ENCODE measurements around the gene SPRY1. TPM values are rescaled to one million over a fixed set of nuclear protein-coding genes. Genes with fewer than 3 reads are reported as not detected.

SPRY1 gene, protein sequence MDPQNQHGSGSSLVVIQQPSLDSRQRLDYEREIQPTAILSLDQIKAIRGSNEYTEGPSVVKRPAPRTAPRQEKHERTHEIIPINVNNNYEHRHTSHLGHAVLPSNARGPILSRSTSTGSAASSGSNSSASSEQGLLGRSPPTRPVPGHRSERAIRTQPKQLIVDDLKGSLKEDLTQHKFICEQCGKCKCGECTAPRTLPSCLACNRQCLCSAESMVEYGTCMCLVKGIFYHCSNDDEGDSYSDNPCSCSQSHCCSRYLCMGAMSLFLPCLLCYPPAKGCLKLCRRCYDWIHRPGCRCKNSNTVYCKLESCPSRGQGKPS
- polyA plus RNA-seq (2013, experiment 1 of 2), result 45.8 TPM
- 70.2 TPM for polyA plus RNA-seq (2013, experiment 2 of 2)

DNA sequence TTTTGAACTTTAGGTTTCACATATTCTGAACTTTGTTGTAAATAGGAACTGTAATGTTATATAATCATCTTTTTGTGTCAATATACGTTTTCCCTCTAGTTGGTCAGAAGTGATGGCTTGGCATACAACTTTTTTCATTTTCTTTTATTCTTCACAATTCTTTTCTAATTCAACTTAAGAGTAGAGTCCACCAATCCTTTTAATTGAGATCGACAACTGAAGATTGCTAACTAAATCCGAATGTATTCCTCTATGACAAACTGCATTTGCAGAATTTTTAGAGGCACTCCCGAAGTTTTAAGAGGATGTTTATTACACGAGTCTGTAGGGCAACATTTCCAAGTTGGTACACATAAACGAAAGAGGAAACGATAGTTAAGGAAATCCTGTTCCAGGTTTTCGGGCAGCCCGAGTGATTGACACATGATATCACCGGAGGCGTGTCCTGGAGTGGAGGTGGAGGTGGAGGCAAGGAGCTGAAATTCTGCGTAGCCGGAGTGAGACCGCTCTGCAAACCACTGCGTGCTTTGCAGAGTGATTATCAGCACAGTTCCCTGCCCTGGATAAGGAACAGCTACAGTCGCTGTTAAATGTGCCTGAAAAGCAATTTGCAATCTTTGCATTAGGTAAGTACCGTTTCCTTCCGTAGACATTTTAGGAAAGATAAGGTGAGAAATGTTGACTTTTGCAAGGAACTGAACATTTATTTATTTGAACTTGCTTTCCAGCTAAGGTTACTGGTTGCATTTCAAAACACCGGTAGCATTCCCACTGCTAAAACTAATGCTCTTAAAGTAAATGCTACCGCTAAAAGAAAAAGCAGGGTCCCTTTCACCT is at the start of gene SPRY1:
SPRY1 (plus strand) TSS at position 489 of the 837 bp plus-strand sequence. CDS start 4,797 bp downstream, outside the sequence.
- Histone ChIP-seq H3K27ac (ENCODE audit: low read depth, low read length) (peak within 1 kb of the TSS; percentile 85; the same call in 1 of the 2 replicates), H3K4me3 (ENCODE audit: low read length) (peak within 1 kb of the TSS; percentile 93), H3K9ac (ENCODE audit: low read depth, low read length) (peak within 1 kb of the TSS; percentile 86), H3K36me3 (ENCODE audit: insufficient read depth, low read length) (peaks cover 20% of the 10 kb centered on the region), H3K4me1 (ENCODE audit: insufficient read depth, low read length) (peaks cover 18% of the 10 kb centered on the region), H3K27me3 (ENCODE audit: insufficient read depth, low read length) (no peaks in the 10 kb centered on the region), H3K9me3 (ENCODE audit: insufficient read depth, low read depth, low read length) (no peaks in the 10 kb centered on the region)
- 3% methylated on average over 19 of the region's 20 CpGs for WGBS

DNA sequence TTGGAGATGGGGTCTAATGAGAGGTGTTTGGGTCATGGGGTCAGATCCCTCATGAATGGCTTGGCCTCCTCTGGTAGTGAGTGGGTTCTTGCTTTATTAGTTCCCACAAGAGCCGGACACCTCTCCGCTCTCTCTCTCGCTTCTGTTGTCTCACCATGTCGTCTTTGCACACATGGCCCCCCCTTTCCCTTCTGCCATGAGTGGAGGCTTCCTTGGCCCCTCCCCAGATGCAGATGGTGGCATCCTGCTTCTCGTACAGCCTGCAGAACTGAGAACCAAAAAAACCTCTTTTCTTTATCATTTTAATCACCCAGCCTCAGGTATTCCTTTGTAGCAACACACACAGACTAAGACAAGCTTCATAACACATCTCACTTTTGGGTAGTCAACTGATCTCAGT is 49.6 kb upstream of the SPRY1 start:
- no peaks in the 10 kb centered on the region for H3K27me3 ChIP-seq (ENCODE audit: insufficient read depth, low read length)
- H3K9ac ChIP-seq (ENCODE audit: low read depth, low read length), result no peak overlapping the region
- no peak overlapping the region for H3K4me3 ChIP-seq (ENCODE audit: low read length)
- H3K4me1 ChIP-seq (ENCODE audit: insufficient read depth, low read length), result peaks cover 10% of the 10 kb centered on the region
- WGBS, result 88% methylated on average over 5 of the region's 5 CpGs
- no peak overlapping the region for H3K27ac ChIP-seq (ENCODE audit: low read depth, low read length)
- H3K36me3 ChIP-seq (ENCODE audit: insufficient read depth, low read length), result no peaks in the 10 kb centered on the region
- no peaks in the 10 kb centered on the region for H3K9me3 ChIP-seq (ENCODE audit: insufficient read depth, low read depth, low read length)

DNA sequence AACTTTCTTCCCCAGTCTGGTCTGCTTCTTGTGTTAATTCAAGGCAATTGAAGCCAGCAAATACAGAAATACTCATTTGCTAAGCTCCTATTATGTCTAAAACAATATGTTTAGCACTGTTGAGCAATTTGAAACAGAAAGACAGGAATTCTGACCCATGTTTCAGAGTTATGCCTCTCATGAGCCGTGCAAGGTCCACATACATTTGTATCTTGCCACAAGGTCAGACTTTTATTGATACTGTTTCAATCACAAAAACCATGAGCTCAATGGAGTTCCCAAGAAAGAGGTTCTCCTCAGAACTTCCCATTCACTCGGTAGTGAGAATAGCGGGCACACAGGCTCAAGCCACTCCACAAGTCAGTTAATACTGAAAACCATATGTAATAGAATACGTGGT is 47.6 kb upstream of the SPRY1 start:
- Histone ChIP-seq H3K27ac (ENCODE audit: low read depth, low read length) (no peak overlapping the region), H3K4me1 (ENCODE audit: insufficient read depth, low read length) (peaks cover 9% of the 10 kb centered on the region), H3K4me3 (ENCODE audit: low read length) (no peak overlapping the region), H3K36me3 (ENCODE audit: insufficient read depth, low read length) (no peaks in the 10 kb centered on the region), H3K9me3 (ENCODE audit: insufficient read depth, low read depth, low read length) (no peaks in the 10 kb centered on the region), H3K9ac (ENCODE audit: low read depth, low read length) (no peak overlapping the region), H3K27me3 (ENCODE audit: insufficient read depth, low read length) (no peaks in the 10 kb centered on the region)
- 97% methylated on average over 3 of the region's 4 CpGs for WGBS

DNA sequence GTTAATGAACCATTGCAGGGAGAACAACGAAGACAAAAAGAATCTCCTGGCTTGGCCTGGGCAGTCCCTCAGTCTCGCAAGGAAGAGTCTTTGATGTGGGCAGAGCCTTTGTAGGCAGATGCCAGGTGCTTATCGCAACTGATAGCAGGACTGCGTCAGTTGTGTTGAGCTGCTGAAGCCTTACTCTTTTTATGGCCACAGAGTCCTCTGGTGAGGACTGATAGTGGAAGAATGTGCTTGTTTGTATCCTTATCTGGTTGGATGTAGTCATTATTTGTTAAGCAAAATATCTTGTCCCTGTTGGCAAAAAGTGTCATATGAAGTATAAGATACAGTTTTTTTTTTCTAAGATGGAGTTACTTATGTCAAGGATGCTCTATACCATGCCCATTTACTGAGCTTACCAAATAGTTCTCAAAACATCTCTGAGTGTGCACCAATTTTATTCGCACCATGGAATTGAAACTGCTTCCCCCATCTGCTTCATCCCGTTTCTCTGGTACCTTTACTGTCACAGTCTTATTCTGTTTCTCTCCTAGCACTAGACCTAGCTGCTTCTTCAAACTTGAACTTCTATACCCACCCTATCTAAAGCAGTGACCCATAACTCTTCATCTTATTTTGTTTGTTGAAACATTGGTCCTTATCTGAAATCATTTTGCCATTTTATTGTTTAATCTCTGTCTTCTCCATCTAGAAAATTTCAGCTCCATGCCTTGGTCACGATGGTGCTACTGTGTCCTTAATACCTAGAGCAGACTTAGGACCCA is 47.0 kb upstream of the SPRY1 start:
- Histone ChIP-seq H3K27me3 (ENCODE audit: insufficient read depth, low read length) (no peaks in the 10 kb centered on the region), H3K9me3 (ENCODE audit: insufficient read depth, low read depth, low read length) (no peaks in the 10 kb centered on the region), H3K4me3 (ENCODE audit: low read length) (no peak overlapping the region), H3K36me3 (ENCODE audit: insufficient read depth, low read length) (no peaks in the 10 kb centered on the region), H3K27ac (ENCODE audit: low read depth, low read length) (no peak overlapping the region), H3K9ac (ENCODE audit: low read depth, low read length) (no peak overlapping the region), H3K4me1 (ENCODE audit: insufficient read depth, low read length) (peaks cover 6% of the 10 kb centered on the region)
- WGBS, result 81% methylated on average over 7 of the region's 7 CpGs

DNA sequence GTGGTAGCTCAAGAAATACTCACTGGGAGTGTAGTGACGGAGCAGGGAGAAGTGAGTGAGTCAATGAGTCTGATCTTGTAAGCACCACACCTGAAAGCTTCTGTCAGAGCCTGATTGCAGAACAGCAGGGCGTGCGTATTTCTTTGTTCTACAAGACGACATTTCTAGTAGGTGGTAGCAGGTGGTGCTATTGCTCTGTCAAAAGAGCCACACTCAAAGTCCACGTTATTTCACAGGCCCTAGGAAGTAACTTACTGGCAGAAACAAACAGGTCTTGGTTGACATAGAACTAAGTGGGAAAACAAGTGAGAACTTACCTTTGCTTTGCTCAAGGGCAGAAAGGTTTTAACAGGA is 46.4 kb upstream of the SPRY1 start:
- Histone ChIP-seq H3K4me3 (ENCODE audit: low read length) (no peak overlapping the region), H3K36me3 (ENCODE audit: insufficient read depth, low read length) (no peaks in the 10 kb centered on the region), H3K9ac (ENCODE audit: low read depth, low read length) (no peak overlapping the region), H3K9me3 (ENCODE audit: insufficient read depth, low read depth, low read length) (no peaks in the 10 kb centered on the region), H3K27me3 (ENCODE audit: insufficient read depth, low read length) (no peaks in the 10 kb centered on the region), H3K4me1 (ENCODE audit: insufficient read depth, low read length) (peaks cover 6% of the 10 kb centered on the region), H3K27ac (ENCODE audit: low read depth, low read length) (no peak overlapping the region)
- 30% methylated on average over 5 of the region's 5 CpGs for WGBS

DNA sequence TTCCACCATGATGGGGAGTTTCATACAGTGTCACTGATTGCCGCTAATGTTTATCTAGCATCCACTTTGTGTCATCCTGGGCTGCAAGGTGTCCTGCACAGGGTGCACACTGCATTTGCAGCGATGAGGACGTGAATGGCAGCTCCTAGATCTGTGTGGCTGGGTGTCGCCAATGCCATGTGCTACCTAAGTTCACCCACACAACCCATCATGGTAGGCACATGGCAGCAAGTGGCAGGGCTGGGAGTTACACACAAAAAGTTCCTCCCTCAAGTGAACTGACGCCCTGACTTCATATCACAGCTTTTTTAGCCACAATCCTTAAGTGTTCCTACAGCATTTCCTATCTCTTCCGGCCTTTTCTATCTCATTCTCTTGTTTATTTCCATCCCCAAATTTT is 45.9 kb upstream of the SPRY1 start:
- no peaks in the 10 kb centered on the region for H3K27me3 ChIP-seq (ENCODE audit: insufficient read depth, low read length)
- H3K27ac ChIP-seq (ENCODE audit: low read depth, low read length), result no peak overlapping the region
- H3K36me3 ChIP-seq (ENCODE audit: insufficient read depth, low read length), result no peaks in the 10 kb centered on the region
- no peak overlapping the region for H3K9ac ChIP-seq (ENCODE audit: low read depth, low read length)
- H3K9me3 ChIP-seq (ENCODE audit: insufficient read depth, low read depth, low read length), result no peaks in the 10 kb centered on the region
- peaks cover 6% of the 10 kb centered on the region for H3K4me1 ChIP-seq (ENCODE audit: insufficient read depth, low read length)
- no peak overlapping the region for H3K4me3 ChIP-seq (ENCODE audit: low read length)
- WGBS, result 93% methylated on average over 6 of the region's 6 CpGs

DNA sequence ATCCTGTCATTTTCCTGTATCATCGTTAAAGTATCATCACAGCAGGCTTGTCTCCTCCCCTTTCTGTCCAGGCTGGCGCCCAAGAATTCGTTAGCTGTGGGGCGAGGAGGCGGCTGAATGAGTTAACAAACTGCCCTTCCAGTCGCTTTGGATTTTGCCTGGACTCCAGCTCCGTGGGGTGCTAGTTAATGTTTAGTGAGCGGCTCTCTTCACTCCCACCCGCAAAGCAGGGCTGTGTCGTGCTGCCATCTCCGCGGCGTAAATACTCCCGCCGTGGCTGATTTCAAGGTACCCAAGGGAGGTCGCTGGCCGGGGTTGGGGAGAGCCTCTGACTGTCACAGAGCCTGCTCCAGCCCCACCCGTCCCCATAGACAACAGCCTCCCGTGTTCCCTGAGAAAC is 44.9 kb upstream of the SPRY1 start:
- no peaks in the 10 kb centered on the region for H3K9me3 ChIP-seq (ENCODE audit: insufficient read depth, low read depth, low read length)
- H3K4me1 ChIP-seq (ENCODE audit: insufficient read depth, low read length), result peaks cover 6% of the 10 kb centered on the region
- WGBS, result 88% methylated on average over 19 of the region's 19 CpGs
- no peaks in the 10 kb centered on the region for H3K36me3 ChIP-seq (ENCODE audit: insufficient read depth, low read length)
- H3K9ac ChIP-seq (ENCODE audit: low read depth, low read length), result no peak overlapping the region
- H3K4me3 ChIP-seq (ENCODE audit: low read length), result no peak overlapping the region
- no peaks in the 10 kb centered on the region for H3K27me3 ChIP-seq (ENCODE audit: insufficient read depth, low read length)
- no peak overlapping the region for H3K27ac ChIP-seq (ENCODE audit: low read depth, low read length)

DNA sequence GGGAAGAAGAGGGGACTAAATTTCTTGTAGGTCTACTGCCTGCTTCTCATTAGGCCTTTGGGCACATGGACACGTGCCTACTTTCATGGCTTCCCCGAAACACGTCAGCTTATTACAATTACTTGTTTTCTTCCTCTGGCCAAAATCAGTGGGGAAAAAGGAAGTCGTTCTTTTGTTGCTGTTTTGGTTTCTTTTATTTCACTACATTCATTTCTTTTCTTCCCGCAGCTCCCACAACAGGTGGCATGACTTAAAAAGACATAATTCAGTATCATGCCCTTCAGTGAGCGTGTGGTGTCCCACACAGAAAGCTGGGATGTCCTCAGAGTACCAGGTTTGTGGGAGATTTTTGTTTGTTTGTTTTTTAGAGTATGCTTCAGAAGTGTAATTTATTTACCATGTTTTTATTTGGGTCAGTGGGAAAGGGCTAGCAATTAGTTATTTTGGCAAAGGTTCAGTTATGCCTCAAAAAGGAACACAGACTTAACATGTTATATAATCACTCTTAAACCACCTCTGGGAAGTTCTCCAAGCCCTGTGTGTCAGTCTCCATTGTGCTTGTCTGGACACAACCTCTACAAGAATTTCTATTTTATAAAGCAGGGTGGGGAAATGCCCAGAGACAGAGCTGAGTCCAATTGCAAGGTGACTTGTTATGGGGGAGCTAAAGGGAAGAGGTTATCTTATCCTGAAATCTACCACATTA is 44.2 kb upstream of the SPRY1 start:
- no peak overlapping the region for H3K4me3 ChIP-seq (ENCODE audit: low read length)
- H3K9ac ChIP-seq (ENCODE audit: low read depth, low read length), result no peak overlapping the region
- H3K9me3 ChIP-seq (ENCODE audit: insufficient read depth, low read depth, low read length), result no peaks in the 10 kb centered on the region
- 94% methylated on average over 6 of the region's 6 CpGs for WGBS
- no peak overlapping the region for H3K27ac ChIP-seq (ENCODE audit: low read depth, low read length)
- no peaks in the 10 kb centered on the region for H3K36me3 ChIP-seq (ENCODE audit: insufficient read depth, low read length)
- no peaks in the 10 kb centered on the region for H3K27me3 ChIP-seq (ENCODE audit: insufficient read depth, low read length)
- H3K4me1 ChIP-seq (ENCODE audit: insufficient read depth, low read length), result no peaks in the 10 kb centered on the region; the same call in 1 of the 2 replicates

DNA sequence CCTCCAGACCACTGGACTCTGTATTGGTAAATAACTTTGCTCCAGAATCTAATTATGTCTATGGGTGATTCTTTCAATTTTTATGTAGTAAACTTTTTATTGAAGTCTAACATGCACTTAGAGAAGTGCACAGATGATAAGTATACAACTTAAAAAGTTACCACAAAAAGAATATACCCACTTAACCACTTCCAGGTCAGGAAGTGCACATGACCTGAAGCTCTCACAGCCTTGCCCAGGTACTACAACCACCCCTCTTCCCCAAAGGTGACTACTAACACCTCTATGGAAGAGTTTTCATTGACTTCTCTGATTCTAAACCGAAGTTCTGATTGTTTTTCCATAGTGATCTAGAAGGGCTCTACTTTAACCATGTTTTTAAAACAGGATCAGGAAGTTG is 43.6 kb upstream of the SPRY1 start:
- Histone ChIP-seq H3K27ac (ENCODE audit: low read depth, low read length) (no peak overlapping the region), H3K9ac (ENCODE audit: low read depth, low read length) (no peak overlapping the region), H3K4me3 (ENCODE audit: low read length) (no peak overlapping the region), H3K36me3 (ENCODE audit: insufficient read depth, low read length) (no peaks in the 10 kb centered on the region), H3K27me3 (ENCODE audit: insufficient read depth, low read length) (no peaks in the 10 kb centered on the region), H3K4me1 (ENCODE audit: insufficient read depth, low read length) (no peaks in the 10 kb centered on the region; the same call in 1 of the 2 replicates), H3K9me3 (ENCODE audit: insufficient read depth, low read depth, low read length) (no peaks in the 10 kb centered on the region)
- 88% methylated on average over 1 of the region's 1 CpG for WGBS

DNA sequence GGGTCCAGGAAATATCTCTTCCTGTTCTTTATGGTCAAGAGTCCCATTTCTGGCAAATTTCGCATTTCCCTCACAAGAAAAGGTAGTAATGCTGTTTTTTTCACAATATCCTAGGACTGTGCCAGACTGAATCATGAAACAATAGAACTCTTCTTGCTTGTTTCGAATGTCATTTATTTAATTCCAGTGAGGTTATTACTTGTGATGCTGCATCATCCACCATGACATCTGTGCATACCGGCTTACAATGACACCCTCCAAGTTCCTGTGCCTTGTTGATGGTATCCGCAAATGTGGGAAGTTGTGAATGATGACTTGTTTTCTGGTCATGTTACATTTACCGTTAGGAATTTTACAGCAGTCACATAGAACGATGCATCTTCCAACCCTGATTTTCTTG is 42.9 kb upstream of the SPRY1 start:
- no peaks in the 10 kb centered on the region; the same call in 1 of the 2 replicates for H3K4me1 ChIP-seq (ENCODE audit: insufficient read depth, low read length)
- H3K27ac ChIP-seq (ENCODE audit: low read depth, low read length), result no peak overlapping the region
- H3K9ac ChIP-seq (ENCODE audit: low read depth, low read length), result no peak overlapping the region
- H3K27me3 ChIP-seq (ENCODE audit: insufficient read depth, low read length), result no peaks in the 10 kb centered on the region
- WGBS, result 98% methylated on average over 6 of the region's 6 CpGs
- no peaks in the 10 kb centered on the region for H3K9me3 ChIP-seq (ENCODE audit: insufficient read depth, low read depth, low read length)
- no peak overlapping the region for H3K4me3 ChIP-seq (ENCODE audit: low read length)
- no peaks in the 10 kb centered on the region for H3K36me3 ChIP-seq (ENCODE audit: insufficient read depth, low read length)

All from HUES64 (cell line).